ENCODE results near the gene ACTR8.

ACTR8 gene

DNA sequence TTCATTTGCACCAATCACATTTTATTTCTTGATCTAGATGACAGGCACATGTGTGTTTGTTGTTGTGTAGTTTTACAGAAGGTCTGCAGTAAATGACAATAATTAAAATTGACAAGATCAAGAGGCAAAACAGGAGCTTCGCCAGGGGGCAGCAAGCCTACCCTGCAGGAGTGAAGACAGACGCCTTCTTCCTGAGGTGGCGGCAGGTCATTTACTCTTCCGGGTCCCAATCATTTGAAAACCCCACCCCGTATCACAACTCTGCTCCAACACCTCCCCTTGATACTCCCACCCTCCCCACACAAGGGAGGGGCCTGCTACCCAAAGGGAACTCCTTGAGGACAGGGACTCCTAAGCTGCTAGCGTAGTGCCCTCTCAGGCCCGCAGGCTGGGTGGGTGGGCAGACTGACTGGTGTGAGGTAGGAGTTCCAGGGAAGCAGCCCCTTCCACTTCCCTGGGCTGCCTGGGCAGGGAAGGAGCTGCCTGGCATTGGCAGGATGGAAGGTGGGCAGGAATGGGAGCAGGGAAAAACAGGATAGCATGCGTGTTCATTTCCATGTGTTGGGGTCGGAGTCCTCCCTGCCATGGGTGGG lies 48.8 kb downstream of the ACTR8 start:
- DNase-seq: no peak

DNA sequence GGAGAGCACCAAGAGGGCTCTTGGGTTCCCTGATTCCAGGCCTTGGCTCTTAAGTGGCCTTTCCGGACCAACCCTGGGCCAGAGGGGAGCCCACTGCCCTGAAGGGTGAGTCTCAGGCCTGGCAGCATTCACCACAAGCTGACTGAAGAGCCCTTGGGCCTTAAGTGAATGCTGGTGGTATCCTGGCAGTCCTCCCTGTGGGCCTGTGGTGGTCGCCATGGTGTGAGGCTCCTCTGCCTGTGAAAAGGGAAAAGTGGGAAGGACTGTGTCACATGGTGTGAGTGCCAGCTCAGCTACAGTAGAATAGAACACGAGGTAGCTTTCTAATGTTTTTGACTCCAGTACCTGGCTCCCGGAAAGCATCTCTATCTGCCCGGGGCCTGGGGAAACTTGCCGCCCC lies 51.0 kb downstream of the ACTR8 start:
- DNase-seq: no peak

- DNase-seq: no peak
These were observed 52.3 kb downstream of the ACTR8 start for GRCh38 chr3:53829605-53830004.

GRCh38 chr3:53828581-53828980 lies 53.4 kb downstream of the ACTR8 start:
- no peak for DNase-seq

DNA sequence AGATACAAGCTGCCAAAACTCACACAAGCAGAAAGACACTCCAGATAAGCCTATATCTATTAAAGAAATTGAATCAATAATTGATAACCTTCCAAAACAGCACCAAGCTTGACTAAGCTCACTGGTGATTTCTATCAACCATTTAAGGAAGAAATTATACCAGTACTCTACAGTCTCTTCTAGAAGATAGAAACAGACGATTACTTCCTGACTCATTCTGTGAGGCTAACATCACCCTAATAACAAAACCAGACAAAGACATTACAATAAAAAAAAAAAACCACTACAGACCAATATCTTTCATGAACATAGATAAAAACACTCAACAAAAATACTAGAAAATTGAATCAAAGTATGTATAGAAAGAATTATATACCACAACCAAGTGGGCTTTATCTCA lies 55.9 kb downstream of the ACTR8 start:
- DNase-seq: no peak

DNA sequence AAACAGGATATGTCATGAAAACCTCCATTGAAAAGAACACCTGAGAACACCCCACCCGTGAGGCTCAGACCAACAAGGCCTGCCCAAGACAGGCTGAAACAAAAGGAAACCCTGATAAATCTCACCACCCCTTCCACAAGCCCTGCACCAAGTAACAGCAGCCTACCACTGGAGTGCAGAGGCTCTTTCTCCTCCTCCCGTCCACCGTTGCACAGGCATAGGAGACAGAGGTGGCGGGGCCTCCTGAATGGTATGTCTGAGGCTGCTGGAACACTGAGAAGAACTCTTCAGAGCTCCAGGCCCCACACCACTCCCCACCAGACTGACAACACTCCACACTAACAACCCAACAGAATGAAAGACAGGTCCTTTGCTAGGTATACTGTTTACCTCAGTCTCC lies 57.2 kb downstream of the ACTR8 start:
- no peak for DNase-seq

DNA sequence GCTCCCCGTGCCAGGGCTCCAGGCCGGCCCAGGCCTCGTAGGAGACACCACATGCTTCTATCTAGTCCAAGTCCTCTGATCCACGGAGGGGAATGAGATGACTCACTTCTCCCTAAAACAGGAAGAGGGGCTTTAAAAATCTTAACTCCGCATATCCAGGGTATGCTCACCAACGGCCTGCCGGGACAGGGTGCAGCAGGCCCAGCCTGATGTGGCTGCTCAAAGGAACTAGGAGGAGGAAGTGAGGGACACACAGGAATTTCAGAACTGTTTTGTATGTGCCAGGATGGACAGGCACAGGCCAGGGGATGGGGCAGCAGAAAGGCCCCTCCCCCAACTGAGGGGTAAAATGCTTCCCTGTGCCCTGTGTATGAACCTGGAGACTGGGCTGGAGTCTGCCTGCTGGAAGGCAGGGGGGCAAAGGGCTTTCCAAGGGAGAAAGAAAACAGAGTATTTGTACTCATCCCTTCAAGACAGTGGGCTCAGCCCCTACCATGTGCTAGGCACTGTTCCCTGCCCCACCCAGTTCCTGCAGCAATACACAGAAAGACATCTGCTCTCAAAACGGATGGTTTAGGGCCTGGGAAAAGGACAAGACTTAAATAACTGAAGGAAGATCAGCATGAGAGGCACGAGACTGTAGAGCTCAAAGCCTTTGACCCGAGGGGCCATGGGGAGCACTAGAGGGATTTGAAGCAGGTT lies 57.8 kb downstream of the ACTR8 start:
- no peak for DNase-seq

GRCh38 chr3:53823026-53823955 lies 58.7 kb downstream of the ACTR8 start:
- DNase-seq: no peak

GRCh38 chr3:53822331-53822741 lies 59.6 kb downstream of the ACTR8 start:
- DNase-seq: no peak

GRCh38 chr3:53821631-53822121 lies 60.3 kb downstream of the ACTR8 start:
- no peak for DNase-seq

DNA sequence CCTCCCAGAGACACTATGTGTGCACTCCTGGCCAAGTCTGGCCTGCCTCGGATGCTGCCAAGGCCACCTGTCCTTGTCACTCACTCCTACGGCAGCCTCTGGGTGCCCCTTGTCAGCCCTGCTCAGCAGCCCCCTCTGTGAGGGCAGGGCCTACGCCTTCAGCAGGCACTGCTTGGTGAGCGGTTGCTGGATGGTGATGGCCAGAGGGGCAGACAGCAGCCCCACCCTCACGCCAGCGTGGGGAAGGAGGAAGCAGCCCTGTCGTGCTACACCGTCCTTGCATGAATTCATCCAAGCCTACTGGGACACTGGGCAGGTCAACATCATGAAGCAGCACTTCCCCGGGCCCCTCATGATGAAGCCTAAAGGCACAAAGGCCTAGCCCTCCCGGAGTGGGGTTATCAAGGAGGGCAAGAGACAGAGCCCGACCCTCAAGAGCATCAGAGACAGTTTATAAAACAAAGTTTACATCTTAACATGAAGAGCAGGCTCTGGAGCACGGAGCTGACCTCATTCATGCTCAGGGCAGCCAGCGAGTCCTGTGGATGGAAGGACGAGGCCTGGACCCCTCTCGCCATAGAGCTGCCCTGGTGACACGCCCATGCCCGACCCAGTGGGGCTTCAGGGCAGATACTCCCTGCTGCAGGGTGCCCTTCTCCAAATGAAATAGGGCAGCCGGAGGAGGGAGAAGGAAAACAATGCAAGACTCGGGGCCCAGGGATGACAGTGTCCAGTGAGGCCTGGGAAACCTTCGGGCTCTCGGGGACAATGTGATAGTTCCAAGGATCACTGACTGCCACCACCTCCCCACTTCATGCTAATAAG lies 61.0 kb downstream of the ACTR8 start:
- no peak for DNase-seq

DNA sequence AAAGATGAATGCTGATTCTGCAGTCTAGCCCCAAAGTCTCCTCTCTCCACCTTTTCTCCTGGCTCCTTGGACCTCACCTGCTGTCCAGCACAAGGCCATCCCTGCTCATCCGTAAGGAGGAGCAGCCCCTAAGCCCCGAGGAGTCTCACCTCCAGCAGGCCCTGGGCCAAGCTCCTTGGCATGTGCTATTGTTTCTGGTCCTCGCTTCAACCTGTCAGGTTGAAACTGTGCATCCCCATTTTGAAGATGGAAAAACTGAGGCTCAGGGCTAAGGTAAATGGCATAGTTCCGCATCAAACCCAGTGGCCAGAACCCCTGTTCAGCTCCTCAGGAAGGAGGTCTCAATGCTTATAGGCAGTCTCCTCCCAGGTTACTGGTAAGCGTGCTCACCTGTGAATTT lies 61.9 kb downstream of the ACTR8 start:
- no peak for DNase-seq

DNA sequence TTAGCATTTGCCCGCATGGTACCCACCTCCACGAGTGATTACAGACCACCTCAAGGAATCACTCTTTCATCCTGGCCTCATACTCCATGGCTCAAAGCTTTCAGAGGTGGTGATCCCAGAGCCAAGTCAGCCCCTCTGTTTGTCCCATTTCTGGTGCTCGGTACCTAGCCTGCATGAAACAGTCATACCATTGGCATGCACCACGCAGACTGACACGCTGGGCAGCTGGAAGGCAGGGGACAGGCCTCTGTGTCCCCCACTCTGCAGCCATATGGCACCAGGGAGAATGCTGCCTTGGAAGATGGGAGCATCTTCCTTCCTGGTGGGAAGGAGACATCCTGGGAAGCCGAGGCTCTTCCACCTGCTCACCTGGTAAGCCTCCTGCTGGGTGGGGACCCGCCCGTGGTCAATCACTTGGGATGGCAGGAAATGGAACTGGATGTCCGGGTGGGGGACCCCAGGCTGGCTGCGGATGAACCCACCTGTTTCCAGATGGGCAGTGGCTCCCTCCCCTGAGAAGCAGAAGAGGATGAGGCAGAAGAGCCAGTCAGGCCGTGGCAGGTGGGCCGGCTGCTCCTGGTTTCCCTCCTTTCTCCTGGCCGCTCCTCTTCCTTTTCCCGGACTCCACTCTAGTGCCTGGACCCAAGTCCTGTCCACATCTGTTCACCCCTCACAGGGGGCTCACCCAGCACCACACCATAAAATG lies 62.6 kb downstream of the ACTR8 start:
- no peak for DNase-seq

DNA sequence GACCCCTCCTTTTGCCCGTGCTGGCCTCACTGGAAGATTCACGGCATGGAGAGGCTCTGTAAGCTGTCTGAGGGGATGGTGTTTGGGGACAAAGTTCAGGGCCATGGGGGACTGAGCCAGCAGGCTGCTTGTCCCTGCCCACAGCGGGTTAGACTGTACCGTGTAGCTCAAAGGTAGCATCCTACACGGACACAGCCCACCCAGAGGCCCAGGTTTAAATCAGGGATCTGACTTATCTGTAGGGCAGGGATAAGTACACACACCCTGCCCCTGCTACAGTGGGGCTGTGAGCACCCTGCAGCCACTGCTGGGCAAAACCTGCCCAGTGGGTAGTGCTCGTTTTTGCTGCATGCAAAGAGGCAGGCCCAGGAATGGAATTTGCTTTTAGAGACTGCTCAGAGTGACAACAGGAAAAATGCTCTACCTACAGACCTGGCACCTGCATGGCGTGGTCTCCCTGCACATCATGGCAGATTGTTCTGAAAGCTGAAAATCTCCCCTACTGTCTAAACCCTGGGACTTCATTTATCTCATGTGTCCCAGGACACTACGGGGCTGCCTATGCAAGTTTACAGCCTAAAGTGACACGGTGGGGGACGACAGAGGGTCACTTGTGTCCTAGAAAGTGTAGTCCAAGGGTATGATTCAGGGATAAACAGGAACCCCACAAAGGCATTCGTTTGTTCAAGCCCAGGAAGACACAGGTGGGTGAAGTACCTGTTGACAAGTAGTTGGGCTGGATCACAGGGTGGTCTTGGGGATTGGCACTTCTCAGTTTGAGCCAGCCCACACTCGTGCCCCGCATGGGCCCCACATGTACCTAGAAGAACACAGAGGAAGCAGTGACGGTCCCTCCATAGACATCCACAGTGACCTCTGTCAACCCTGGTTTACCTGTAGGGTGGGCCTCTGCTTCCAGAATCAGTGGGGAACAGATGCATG lies 63.5 kb downstream of the ACTR8 start:
- no peak for DNase-seq

DNA sequence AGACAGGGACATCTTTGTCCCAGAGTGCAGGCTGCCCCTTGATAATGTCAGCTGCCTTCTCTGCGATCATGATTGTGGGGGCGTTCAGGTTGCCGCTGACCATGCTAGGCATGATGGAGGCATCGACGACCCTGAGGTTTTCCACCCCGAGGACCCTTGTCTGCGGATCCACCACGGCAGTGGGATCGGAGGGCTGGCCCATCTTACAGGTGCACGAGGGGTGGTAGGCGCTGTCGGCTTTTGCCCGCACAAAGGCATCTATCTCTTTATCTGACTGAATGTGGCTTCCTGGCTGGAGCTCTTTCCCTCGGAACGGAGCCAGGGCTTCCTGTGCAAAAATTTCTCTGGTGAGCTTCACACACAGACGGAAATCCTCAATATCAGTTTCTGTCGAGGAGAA lies 64.1 kb downstream of the ACTR8 start:
- DNase-seq: no peak

GRCh38 chr3:53817211-53817610 lies 64.7 kb downstream of the ACTR8 start:
- no peak for DNase-seq
